C4-2B (cell line): ENCODE results near the gene HOXD11.

ENCODE experiments used
- H3K27ac ChIP-seq: fragments of 450-650 bp; 2 replicates; pipeline ENCODE4 v1.5.1; 2017
- ZFX ChIP-seq: fragments of 450-650 bp; IDR thresholded peaks from 2 replicates; pipeline ENCODE4 v1.6.1; 2017
- TF ChIP-seq, protein P1 (sequence below): fragments of 450-650 bp; conservative IDR thresholded peaks from 2 replicates; pipeline ENCODE4 v1.5.1; 2017; ENCODE audit warnings: mild to moderate bottlenecking

Gene HOXD11

DNA sequence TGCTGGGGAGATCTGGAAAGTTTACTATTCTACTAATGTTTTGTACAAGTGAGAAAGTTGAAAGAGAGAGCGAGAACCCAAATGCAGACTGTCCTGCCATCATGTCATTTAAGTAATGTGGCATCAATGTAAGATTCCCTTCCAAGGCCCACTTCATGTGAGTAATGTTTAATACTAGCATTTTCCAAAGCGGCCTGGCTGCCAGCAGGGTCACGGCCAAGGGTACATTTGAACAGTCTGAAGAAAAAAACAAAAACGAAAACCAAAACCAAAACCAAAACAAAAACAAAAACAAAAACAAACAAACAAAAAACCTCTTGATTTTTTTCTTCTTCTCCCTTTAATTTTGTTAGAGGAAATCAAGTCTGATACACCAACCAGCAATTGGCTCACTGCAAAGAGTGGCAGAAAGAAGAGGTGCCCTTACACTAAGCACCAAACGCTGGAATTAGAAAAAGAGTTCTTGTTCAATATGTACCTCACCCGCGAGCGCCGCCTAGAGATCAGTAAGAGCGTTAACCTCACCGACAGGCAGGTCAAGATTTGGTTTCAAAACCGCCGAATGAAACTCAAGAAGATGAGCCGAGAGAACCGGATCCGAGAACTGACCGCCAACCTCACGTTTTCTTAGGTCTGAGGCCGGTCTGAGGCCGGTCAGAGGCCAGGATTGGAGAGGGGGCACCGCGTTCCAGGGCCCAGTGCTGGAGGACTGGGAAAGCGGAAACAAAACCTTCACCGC is 11.7 kb downstream of the HOXD11 start:
- TF ChIP-seq, protein P1, sequence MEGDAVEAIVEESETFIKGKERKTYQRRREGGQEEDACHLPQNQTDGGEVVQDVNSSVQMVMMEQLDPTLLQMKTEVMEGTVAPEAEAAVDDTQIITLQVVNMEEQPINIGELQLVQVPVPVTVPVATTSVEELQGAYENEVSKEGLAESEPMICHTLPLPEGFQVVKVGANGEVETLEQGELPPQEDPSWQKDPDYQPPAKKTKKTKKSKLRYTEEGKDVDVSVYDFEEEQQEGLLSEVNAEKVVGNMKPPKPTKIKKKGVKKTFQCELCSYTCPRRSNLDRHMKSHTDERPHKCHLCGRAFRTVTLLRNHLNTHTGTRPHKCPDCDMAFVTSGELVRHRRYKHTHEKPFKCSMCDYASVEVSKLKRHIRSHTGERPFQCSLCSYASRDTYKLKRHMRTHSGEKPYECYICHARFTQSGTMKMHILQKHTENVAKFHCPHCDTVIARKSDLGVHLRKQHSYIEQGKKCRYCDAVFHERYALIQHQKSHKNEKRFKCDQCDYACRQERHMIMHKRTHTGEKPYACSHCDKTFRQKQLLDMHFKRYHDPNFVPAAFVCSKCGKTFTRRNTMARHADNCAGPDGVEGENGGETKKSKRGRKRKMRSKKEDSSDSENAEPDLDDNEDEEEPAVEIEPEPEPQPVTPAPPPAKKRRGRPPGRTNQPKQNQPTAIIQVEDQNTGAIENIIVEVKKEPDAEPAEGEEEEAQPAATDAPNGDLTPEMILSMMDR: peak; percentile 80
- no peak for TF ChIP-seq ZFX
- H3K27ac ChIP-seq: no peak overlapping the region

DNA sequence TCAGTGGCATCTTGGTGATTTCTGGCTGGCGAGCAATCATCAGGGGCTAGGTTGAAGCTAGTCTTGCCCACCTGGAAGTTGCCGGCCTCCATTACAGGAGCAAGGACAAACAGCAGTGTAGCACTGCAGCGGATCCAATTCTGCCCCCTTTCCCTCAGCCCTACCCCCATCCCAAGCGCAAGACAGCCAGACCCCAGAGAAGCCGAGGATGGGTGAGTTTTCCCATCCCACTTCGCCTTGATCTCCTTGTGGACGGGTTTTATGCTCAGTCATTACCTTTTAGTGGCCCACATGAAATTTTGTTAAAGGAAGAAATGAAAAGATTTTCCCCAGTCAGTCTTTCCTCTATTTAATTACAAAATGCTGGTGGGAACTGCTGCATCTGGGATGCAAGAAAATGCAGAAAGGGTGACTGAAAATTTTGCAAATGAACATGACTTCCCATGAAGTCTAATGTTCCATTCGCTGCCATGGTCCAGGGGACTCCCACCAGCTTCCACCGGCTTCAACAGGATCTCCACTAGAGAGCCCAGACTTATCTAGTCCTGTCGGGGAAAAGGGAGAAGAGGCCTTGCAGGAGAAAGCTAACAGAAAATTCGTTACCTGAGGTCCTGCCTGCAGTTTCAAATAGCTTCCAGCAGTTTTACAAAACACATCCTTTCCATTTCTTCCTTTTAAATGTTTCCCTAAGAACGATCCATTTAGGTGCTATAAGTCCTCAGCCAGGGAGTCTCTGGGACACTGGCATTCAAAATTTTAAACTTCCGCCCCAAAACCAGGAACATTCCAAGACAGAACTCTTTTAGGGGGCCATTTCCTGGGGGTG is 13.5 kb downstream of the HOXD11 start:
- TF ChIP-seq, protein P1: no peak
- TF ChIP-seq ZFX: no peak
- no peak overlapping the region for H3K27ac ChIP-seq

DNA sequence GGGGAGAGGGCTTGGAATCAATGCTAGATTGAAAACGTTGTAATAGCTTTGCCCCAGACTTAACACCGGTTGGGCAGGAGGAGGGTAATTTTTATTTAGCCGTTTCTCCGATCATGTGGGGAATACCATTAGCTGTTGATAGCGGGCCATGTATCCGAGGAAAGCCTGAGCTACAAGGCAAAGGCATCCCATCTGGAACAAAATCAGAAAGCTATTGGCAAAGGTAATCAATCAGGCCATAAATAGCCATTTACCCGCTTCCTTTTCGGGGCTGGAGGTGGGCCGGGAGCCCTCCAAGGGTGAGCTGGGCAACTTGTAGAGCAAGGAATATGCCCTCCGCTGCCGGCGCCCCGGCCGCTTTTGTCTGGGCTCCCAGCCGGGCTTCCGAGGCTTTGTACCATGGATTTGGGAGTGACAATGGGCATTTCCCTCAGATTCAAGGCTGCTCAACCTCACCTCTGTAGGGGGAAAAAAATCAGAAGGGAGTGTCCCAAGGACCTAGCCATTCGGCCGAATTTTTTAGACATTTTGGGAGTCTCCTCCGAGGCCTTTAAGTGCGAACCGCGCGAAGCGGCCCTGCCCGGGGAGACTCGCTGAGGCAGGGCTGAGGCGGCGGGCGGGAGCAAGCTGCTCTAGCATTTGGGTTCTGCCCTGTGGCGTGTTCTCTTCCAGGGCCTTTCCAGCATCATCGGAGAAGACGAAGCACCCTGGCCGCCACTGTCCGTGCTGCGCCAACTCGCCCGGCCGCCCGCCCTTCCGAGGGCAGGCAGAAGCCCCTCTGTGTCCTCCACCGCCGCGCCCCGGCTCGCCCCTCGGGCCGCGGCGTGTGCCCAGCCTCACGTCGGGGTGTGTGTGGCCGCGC is 14.3 kb downstream of the HOXD11 start:
- TF ChIP-seq, protein P1: no peak
- TF ChIP-seq ZFX: no peak
- H3K27ac ChIP-seq: no peak overlapping the region

DNA sequence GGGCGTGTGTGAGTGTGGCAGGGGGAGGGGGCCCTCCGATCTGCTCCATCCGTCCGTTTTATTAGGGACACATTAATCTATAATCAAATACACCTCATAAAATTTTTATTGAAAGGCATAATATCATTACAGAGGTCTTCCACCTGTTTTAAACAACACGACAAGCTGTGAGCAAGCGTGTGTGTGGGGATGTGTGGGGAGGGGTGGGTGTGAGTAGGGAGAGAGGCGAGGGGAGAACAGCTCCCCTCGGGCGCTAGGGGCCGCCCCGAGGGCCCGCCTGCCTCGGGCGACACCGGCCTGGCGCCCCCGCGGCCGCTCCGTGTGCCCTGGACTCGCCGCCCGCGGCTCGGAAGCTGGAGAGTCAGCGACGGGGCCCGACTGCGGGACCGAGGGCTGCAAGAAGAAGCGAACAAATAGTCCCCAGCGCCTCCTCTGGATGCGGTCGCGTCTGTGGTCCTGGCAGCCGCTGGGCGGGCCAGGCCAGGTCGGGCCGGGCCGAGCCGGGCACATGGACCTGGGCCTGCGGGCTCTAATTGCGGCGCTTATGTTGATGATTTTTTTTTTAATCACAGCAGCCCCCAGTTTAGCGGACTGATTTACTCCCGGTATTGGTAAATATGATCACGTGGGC is 15.1 kb downstream of the HOXD11 start:
- TF ChIP-seq ZFX: no peak
- TF ChIP-seq, protein P1: no peak
- no peak overlapping the region for H3K27ac ChIP-seq

DNA sequence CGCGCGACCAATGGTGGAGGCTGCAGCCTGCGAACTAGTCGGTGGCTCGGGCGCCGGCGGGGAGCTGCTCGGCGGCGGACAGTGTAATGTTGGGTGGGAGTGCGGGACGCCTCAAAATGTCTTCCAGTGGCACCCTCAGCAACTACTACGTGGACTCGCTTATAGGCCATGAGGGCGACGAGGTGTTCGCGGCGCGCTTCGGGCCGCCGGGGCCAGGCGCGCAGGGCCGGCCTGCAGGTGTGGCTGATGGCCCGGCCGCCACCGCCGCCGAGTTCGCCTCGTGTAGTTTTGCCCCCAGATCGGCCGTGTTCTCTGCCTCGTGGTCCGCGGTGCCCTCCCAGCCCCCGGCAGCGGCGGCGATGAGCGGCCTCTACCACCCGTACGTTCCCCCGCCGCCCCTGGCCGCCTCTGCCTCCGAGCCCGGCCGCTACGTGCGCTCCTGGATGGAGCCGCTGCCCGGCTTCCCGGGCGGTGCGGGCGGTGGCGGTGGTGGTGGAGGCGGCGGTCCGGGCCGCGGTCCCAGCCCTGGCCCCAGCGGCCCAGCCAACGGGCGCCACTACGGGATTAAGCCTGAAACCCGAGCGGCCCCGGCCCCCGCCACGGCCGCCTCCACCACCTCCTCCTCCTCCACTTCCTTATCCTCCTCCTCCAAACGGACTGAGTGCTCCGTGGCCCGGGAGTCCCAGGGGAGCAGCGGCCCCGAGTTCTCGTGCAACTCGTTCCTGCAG is 15.8 kb downstream of the HOXD11 start, which contains the start of gene HOXD9:
Gene HOXD9 (plus strand): TSS at position 37 of the 728 bp plus-strand sequence. CDS start 50 bp downstream, at position 87.
- TF ChIP-seq, protein P1: no peak
- TF ChIP-seq ZFX: no peak
- H3K27ac ChIP-seq: no peak within 1 kb of the TSS

DNA sequence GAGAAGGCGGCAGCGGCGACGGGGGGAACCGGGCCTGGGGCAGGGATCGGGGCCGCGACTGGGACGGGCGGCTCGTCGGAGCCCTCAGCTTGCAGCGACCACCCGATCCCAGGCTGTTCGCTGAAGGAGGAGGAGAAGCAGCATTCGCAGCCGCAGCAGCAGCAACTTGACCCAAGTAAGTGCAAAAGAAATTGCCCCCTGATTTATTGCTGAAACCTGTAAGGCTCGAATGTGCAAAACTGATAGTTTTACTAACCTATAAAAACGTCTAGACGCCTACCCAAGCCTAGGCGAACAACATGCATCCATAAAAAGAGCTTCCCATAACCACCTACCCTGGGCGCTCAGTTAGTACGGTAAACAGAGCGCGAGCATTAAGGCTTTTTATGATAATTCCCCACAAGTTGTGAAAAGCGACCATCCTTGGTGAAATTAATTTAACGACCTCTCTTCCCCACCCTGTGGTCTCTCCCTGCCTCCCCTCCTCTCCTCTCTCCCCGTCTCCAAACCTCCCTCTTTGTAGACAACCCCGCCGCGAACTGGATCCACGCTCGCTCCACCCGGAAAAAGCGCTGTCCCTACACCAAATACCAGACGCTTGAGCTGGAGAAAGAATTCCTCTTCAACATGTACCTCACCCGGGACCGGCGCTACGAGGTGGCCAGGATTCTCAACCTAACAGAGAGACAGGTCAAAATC is 16.5 kb downstream of the HOXD11 start:
- no peak for TF ChIP-seq ZFX
- TF ChIP-seq, protein P1: no peak
- no peak overlapping the region for H3K27ac ChIP-seq
